ENCODE measurements around the gene TTC7B.

Gene TTC7B

DNA sequence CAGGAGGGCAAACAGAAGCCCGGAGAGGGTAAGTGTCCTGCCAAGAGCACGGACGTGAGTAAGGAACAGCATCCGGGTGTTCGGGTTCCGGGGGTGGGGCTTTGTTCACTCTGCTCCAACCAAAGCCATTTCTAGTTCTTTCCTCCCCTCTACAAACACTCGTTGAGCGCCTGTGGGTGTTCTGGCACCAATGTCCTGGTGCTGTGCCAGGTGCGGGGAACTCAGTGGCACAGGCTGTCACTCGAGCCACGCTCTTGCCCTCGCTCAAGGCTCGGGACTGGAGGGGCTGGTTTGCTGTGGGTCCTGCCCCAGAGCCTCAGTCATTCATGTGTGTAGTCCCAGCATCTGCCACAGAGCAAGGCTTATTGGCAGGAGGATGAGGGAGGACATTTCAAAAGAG, 261.9 kb downstream of the TTC7B start:
- ATAC-seq (ENCODE audit: insufficient read depth, low read depth), result no peak
- no peak overlapping the region for H2AFZ ChIP-seq (ENCODE audit: low read depth, low read length)
- no peaks in the 10 kb centered on the region for H3K4me1 ChIP-seq (ENCODE audit: insufficient read depth, low read length)
- no peak overlapping the region for H3K4me3 ChIP-seq (ENCODE audit: low read depth in 1 of 2, low read length in 2 of 2)
- H3K27me3 ChIP-seq (ENCODE audit: insufficient read depth, low read length, poor library complexity), result no peaks in the 10 kb centered on the region
- no peak overlapping the region for H3K9ac ChIP-seq (ENCODE audit: low read depth, low read length)
- H3K36me3 ChIP-seq (ENCODE audit: insufficient read depth, low read length), result no peaks in the 10 kb centered on the region
- no peaks in the 10 kb centered on the region for H3K79me2 ChIP-seq (ENCODE audit: insufficient read depth, low read length)
- no peak overlapping the region for H3K27ac ChIP-seq (ENCODE audit: low read length)
- no peaks in the 10 kb centered on the region for H3K9me3 ChIP-seq (ENCODE audit: insufficient read depth, low read length, severe bottlenecking)
- H3K4me2 ChIP-seq (ENCODE audit: insufficient read depth, low read length), result no peak overlapping the region
- DNase-seq, result no peak
- no peak for TF ChIP-seq EZH2 (IDR thresholded peaks at IDR 0.05; ENCODE audit: borderline replicate concordance, low read depth, low read length, severe bottlenecking)
- TF ChIP-seq, protein P1, sequence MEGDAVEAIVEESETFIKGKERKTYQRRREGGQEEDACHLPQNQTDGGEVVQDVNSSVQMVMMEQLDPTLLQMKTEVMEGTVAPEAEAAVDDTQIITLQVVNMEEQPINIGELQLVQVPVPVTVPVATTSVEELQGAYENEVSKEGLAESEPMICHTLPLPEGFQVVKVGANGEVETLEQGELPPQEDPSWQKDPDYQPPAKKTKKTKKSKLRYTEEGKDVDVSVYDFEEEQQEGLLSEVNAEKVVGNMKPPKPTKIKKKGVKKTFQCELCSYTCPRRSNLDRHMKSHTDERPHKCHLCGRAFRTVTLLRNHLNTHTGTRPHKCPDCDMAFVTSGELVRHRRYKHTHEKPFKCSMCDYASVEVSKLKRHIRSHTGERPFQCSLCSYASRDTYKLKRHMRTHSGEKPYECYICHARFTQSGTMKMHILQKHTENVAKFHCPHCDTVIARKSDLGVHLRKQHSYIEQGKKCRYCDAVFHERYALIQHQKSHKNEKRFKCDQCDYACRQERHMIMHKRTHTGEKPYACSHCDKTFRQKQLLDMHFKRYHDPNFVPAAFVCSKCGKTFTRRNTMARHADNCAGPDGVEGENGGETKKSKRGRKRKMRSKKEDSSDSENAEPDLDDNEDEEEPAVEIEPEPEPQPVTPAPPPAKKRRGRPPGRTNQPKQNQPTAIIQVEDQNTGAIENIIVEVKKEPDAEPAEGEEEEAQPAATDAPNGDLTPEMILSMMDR (IDR thresholded peaks at IDR 0.05; ENCODE audit: borderline replicate concordance, extremely low read depth, low read length, poor library complexity, severe bottlenecking), result no peak
- no peaks in the 10 kb centered on the region for H4K20me1 ChIP-seq (ENCODE audit: insufficient read depth, low read length)

DNA sequence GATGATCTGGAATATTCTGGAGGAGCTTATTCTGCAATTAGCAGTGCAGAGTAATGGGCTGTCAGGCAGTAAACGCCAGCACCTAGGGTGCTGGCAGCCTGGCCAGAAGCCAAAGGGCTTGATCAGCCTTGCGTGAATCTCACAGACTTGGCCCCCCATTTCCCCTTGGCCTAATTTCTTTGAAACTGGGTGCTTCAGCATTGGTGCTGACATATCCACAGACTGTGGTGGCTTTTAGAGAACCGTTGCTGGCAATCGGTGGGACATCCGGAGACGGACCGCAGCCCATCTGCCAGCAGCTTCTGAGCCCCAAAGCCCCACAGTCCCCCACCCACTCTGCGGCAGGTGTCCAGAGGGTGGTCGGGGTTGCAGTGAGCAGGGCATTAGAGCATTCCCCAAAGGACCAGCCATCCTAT, 262.3 kb downstream of the TTC7B start:
- H3K9me3 ChIP-seq (ENCODE audit: insufficient read depth, low read length, severe bottlenecking), result no peaks in the 10 kb centered on the region
- H3K27me3 ChIP-seq (ENCODE audit: insufficient read depth, low read length, poor library complexity), result no peaks in the 10 kb centered on the region
- no peaks in the 10 kb centered on the region for H3K79me2 ChIP-seq (ENCODE audit: insufficient read depth, low read length)
- H3K9ac ChIP-seq (ENCODE audit: low read depth, low read length), result no peak overlapping the region
- no peaks in the 10 kb centered on the region for H3K36me3 ChIP-seq (ENCODE audit: insufficient read depth, low read length)
- no peak for TF ChIP-seq EZH2 (IDR thresholded peaks at IDR 0.05; ENCODE audit: borderline replicate concordance, low read depth, low read length, severe bottlenecking)
- TF ChIP-seq, protein P1 (IDR thresholded peaks at IDR 0.05; ENCODE audit: borderline replicate concordance, extremely low read depth, low read length, poor library complexity, severe bottlenecking), result no peak
- no peak overlapping the region for H3K4me3 ChIP-seq (ENCODE audit: low read depth in 1 of 2, low read length in 2 of 2)
- no peaks in the 10 kb centered on the region for H3K4me1 ChIP-seq (ENCODE audit: insufficient read depth, low read length)
- ATAC-seq (ENCODE audit: insufficient read depth, low read depth) (no peak), DNase-seq (no peak)
- H4K20me1 ChIP-seq (ENCODE audit: insufficient read depth, low read length), result no peaks in the 10 kb centered on the region
- H3K27ac ChIP-seq (ENCODE audit: low read length), result no peak overlapping the region
- H3K4me2 ChIP-seq (ENCODE audit: insufficient read depth, low read length), result no peak overlapping the region
- H2AFZ ChIP-seq (ENCODE audit: low read depth, low read length), result no peak overlapping the region

DNA sequence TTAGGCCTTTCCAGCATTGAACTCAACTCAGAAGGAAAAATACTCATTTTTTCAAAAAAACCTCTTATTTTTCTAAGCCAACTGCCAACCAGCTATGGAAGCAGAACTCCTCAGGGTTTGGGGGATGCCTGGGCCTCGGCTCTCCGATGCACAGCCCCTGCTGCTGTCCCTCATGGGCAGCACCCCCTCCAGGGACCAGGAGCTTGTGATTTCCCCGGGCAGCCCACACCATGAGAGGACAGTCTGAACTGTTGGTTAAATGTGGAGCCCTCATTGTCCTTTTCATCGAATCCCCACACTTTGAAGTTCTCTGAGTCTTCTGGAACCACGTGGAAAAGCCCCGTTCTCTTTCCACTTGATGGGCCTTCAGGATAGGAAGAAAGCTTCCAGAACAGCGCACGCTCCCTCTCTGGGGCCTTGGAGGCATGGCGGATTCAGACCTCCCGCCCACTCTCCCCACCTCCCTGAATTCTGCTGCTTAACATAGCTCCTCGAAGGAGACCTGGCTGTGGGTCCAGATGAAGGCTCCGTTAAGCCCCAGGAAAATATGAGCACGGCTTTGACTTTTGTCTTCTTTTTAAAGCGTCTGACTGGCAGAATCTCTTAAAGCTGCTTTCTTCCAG, 262.8 kb downstream of the TTC7B start:
- no peak for ATAC-seq (ENCODE audit: insufficient read depth, low read depth)
- H3K4me2 ChIP-seq (ENCODE audit: insufficient read depth, low read length), result no peak overlapping the region
- no peaks in the 10 kb centered on the region for H3K36me3 ChIP-seq (ENCODE audit: insufficient read depth, low read length)
- no peak overlapping the region for H3K9ac ChIP-seq (ENCODE audit: low read depth, low read length)
- no peak overlapping the region for H3K27ac ChIP-seq (ENCODE audit: low read length)
- H3K27me3 ChIP-seq (ENCODE audit: insufficient read depth, low read length, poor library complexity), result no peaks in the 10 kb centered on the region
- no peak for DNase-seq
- H2AFZ ChIP-seq (ENCODE audit: low read depth, low read length), result no peak overlapping the region
- H3K79me2 ChIP-seq (ENCODE audit: insufficient read depth, low read length), result no peaks in the 10 kb centered on the region
- no peak overlapping the region for H3K4me3 ChIP-seq (ENCODE audit: low read depth in 1 of 2, low read length in 2 of 2)
- no peaks in the 10 kb centered on the region for H3K4me1 ChIP-seq (ENCODE audit: insufficient read depth, low read length)
- TF ChIP-seq, protein P1 (IDR thresholded peaks at IDR 0.05; ENCODE audit: borderline replicate concordance, extremely low read depth, low read length, poor library complexity, severe bottlenecking), result no peak
- TF ChIP-seq EZH2 (IDR thresholded peaks at IDR 0.05; ENCODE audit: borderline replicate concordance, low read depth, low read length, severe bottlenecking), result no peak
- no peaks in the 10 kb centered on the region for H3K9me3 ChIP-seq (ENCODE audit: insufficient read depth, low read length, severe bottlenecking)
- no peaks in the 10 kb centered on the region for H4K20me1 ChIP-seq (ENCODE audit: insufficient read depth, low read length)
